DND-41 (cell line): ENCODE measurements around the gene SCCPDH.

Experiments
- ATAC-seq: fragments of 200-7000 bp; cut with Tn5 transposase; 3 replicates; pipeline ENCODE4 v1.9.1; 2021; ENCODE audit warnings: low read depth; ENCODE audit not compliant: insufficient read depth
- DNase-seq: peaks from one replicate; pipeline ENCODE4 v3.0.0-alpha.2; 2020
- H2AFZ ChIP-seq: 2 replicates; pipeline ENCODE4 v1.6.0; 2012; ENCODE audit warnings: low read depth, low read length
- H3K27ac ChIP-seq: 2 replicates; pipeline ENCODE4 v1.5.1; 2012; ENCODE audit warnings: low read length, inconsistent platforms
- H3K27me3 ChIP-seq: fragments of 200-600 bp; sonication (generic); 2 replicates; pipeline ENCODE4 v1.6.0; 2012; ENCODE audit warnings: low read length, mild to moderate bottlenecking, inconsistent platforms; ENCODE audit not compliant: insufficient read depth, poor library complexity
- H3K36me3 ChIP-seq: 2 replicates; pipeline ENCODE4 v1.5.1; 2012; ENCODE audit warnings: low read length, inconsistent platforms; ENCODE audit not compliant: insufficient read depth
- H3K4me1 ChIP-seq: 2 replicates; pipeline ENCODE4 v1.5.1; 2012; ENCODE audit warnings: mild to moderate bottlenecking, low read length; ENCODE audit not compliant: insufficient read depth
- H3K4me2 ChIP-seq: 2 replicates; pipeline ENCODE4 v1.6.0; 2012; ENCODE audit warnings: mild to moderate bottlenecking, moderate library complexity, low read length, inconsistent platforms; ENCODE audit not compliant: insufficient read depth
- H3K4me3 ChIP-seq, 2 experiments: fragments of 200-600 bp in 1 of 2; shearing (Covaris generic) in 1 of 2; 2 replicates each; pipeline ENCODE4 v1.5.1; 2012 to 2016; ENCODE audit warnings: inconsistent platforms in 2 of 2, low read length in 2 of 2, mild to moderate bottlenecking in 2 of 2, low read depth in 1 of 2, moderate library complexity in 1 of 2
- H3K79me2 ChIP-seq: 2 replicates; pipeline ENCODE4 v1.6.0; 2012; ENCODE audit warnings: low read length, inconsistent platforms; ENCODE audit not compliant: insufficient read depth
- H3K9ac ChIP-seq: 2 replicates; pipeline ENCODE4 v1.6.0; 2012; ENCODE audit warnings: low read depth, mild to moderate bottlenecking, inconsistent platforms, low read length, moderate library complexity
- H3K9me3 ChIP-seq: 2 replicates; pipeline ENCODE4 v1.5.1; 2012; ENCODE audit warnings: low read length, moderate library complexity, mild to moderate bottlenecking, inconsistent platforms; ENCODE audit not compliant: insufficient read depth, severe bottlenecking
- H4K20me1 ChIP-seq: 2 replicates; pipeline ENCODE4 v1.6.0; 2012; ENCODE audit warnings: low read length; ENCODE audit not compliant: insufficient read depth
- CTCF ChIP-seq: IDR thresholded peaks from 2 replicates; pipeline ENCODE4 v1.5.1; 2012; ENCODE audit warnings: borderline replicate concordance, low read length, moderate library complexity, mild to moderate bottlenecking; ENCODE audit not compliant: poor library complexity, severe bottlenecking; ENCODE audit errors: extremely low read depth
- EZH2 ChIP-seq: IDR thresholded peaks from 3 replicates; pipeline ENCODE4 v1.6.1; 2012; ENCODE audit warnings: borderline replicate concordance, low read depth, mild to moderate bottlenecking, moderate library complexity, low read length, inconsistent platforms; ENCODE audit not compliant: severe bottlenecking

Gene SCCPDH

GRCh38 chr1:246775531-246776385 is 51.5 kb downstream of the SCCPDH start:
- H3K36me3 ChIP-seq: peaks cover 70% of the 10 kb centered on the region
- H4K20me1 ChIP-seq: no peaks in the 10 kb centered on the region
- H3K4me3 ChIP-seq: no peak overlapping the region
- DNase-seq (no peak), ATAC-seq (no peak)
- H3K27ac ChIP-seq: no peak overlapping the region
- no peak overlapping the region for H2AFZ ChIP-seq
- no peaks in the 10 kb centered on the region for H3K27me3 ChIP-seq
- TF ChIP-seq EZH2 (no peak), CTCF (no peak)
- H3K79me2 ChIP-seq: no peaks in the 10 kb centered on the region
- H3K9me3 ChIP-seq: no peaks in the 10 kb centered on the region
- peaks cover 19% of the 10 kb centered on the region for H3K4me1 ChIP-seq
- no peak overlapping the region for H3K4me2 ChIP-seq
- no peak overlapping the region for H3K9ac ChIP-seq

- H2AFZ ChIP-seq: no peak overlapping the region
- no peaks in the 10 kb centered on the region for H4K20me1 ChIP-seq
- no peaks in the 10 kb centered on the region for H3K79me2 ChIP-seq
- no peaks in the 10 kb centered on the region for H3K27me3 ChIP-seq
- H3K4me1 ChIP-seq: peaks cover 29% of the 10 kb centered on the region
- no peak overlapping the region for H3K4me2 ChIP-seq
- ATAC-seq (no peak), DNase-seq (no peak)
- no peak overlapping the region for H3K9ac ChIP-seq
- no peak overlapping the region for H3K4me3 ChIP-seq
- peaks cover 58% of the 10 kb centered on the region for H3K36me3 ChIP-seq
- no peaks in the 10 kb centered on the region for H3K9me3 ChIP-seq
- no peak overlapping the region for H3K27ac ChIP-seq
- TF ChIP-seq EZH2 (no peak), CTCF (no peak)
Measured at GRCh38 chr1:246776923-246777322, 52.7 kb downstream of the SCCPDH start.

- no peak overlapping the region for H3K27ac ChIP-seq
- ATAC-seq: no peak
- peaks cover 39% of the 10 kb centered on the region for H3K4me1 ChIP-seq
- no peaks in the 10 kb centered on the region for H3K27me3 ChIP-seq
- no peak for TF ChIP-seq EZH2
- TF ChIP-seq CTCF: no peak
- no peak overlapping the region for H3K4me3 ChIP-seq
- 0 out of 2 replicates have a peak, but pooled peaks cover 3% of the 10 kb centered on the region for H4K20me1 ChIP-seq
- DNase-seq: no peak
- no peaks in the 10 kb centered on the region for H3K79me2 ChIP-seq
- no peaks in the 10 kb centered on the region for H3K9me3 ChIP-seq
- no peak overlapping the region for H3K9ac ChIP-seq
- no peak overlapping the region for H2AFZ ChIP-seq
- peaks cover 45% of the 10 kb centered on the region for H3K36me3 ChIP-seq
- H3K4me2 ChIP-seq: no peak overlapping the region
Measured at GRCh38 chr1:246778663-246779062, 54.5 kb downstream of the SCCPDH start.
